Inferior parietal cortex (tissue), 1 donor: ENCODE results near the gene ZFYVE1.
"Not testable (repeated sequence)": the region's sequence is repeated elsewhere in the genome, so short reads cannot be mapped to it uniquely, and the experiment has no call there.

Experiments
- DNase-seq: peaks from one replicate; pipeline ENCODE4 v3.0.0-alpha.2; 2016; ENCODE audit errors: extremely low spot score

ZFYVE1 gene

GRCh38 chr14:73026845-73027542 lies at the start of gene ZFYVE1:
Gene ZFYVE1, minus strand, starts transcription at chr14:73027106. Its CDS starts 2,598 bp downstream, at chr14:73024508.
- DNase-seq = peak; percentile 98

GRCh38 chr14:73069585-73069984 lies 42.7 kb upstream of the ZFYVE1 start:
- DNase-seq = no peak

- peak; percentile 45 for DNase-seq
Observed at GRCh38 chr14:73058922-73059673, 32.2 kb upstream of the ZFYVE1 start.

GRCh38 chr14:73058224-73058921 lies 31.5 kb upstream of the ZFYVE1 start, which contains the start of gene RBM25:
Gene RBM25, plus strand, starts transcription at chr14:73058534. Its CDS starts 13,108 bp downstream, at chr14:73071642.
- DNase-seq = peak; percentile 99

GRCh38 chr14:73057944-73058223 lies 31.0 kb upstream of the ZFYVE1 start:
- no peak for DNase-seq

- DNase-seq = no peak
Observed at GRCh38 chr14:73055251-73055650, 28.3 kb upstream of the ZFYVE1 start.

GRCh38 chr14:73049428-73049827 lies 22.5 kb upstream of the ZFYVE1 start:
- DNase-seq = no peak

GRCh38 chr14:73047808-73048207 lies 20.9 kb upstream of the ZFYVE1 start:
- no peak for DNase-seq

- not testable (repeated sequence) for DNase-seq
Observed at GRCh38 chr14:73036706-73037450, 10.0 kb upstream of the ZFYVE1 start.

- no peak for DNase-seq
Observed at GRCh38 chr14:73027984-73028383, 1.1 kb upstream of the ZFYVE1 start.

GRCh38 chr14:73027546-73027945 lies 640 bp upstream of the ZFYVE1 start:
- no peak for DNase-seq

GRCh38 chr14:73026243-73026844 lies 562 bp downstream of the ZFYVE1 start:
- no peak for DNase-seq

GRCh38 chr14:73025544-73025943 lies 1.4 kb downstream of the ZFYVE1 start:
- no peak for DNase-seq

- no peak for DNase-seq
Observed at GRCh38 chr14:73022051-73022450, 4.9 kb downstream of the ZFYVE1 start.

GRCh38 chr14:73016011-73016410 lies 10.9 kb downstream of the ZFYVE1 start:
- not testable (repeated sequence) for DNase-seq

GRCh38 chr14:73015552-73015951 lies 11.4 kb downstream of the ZFYVE1 start:
- not testable (repeated sequence) for DNase-seq

GRCh38 chr14:73014105-73014504 lies 12.8 kb downstream of the ZFYVE1 start:
- no peak for DNase-seq

- DNase-seq = not testable (repeated sequence)
Observed at GRCh38 chr14:73011189-73011588, 15.7 kb downstream of the ZFYVE1 start.

- no peak for DNase-seq
Observed at GRCh38 chr14:73008501-73008900, 18.4 kb downstream of the ZFYVE1 start.

- DNase-seq = no peak
Observed at GRCh38 chr14:73007835-73008234, 19.1 kb downstream of the ZFYVE1 start.

GRCh38 chr14:73004641-73005040 lies 22.3 kb downstream of the ZFYVE1 start:
- DNase-seq = not testable (repeated sequence)
